GM21786 (cell line): Measurements from ENCODE around the gene TMEM114.
A peak's percentile ranks its signal among the peaks of the same experiment; 100 is the strongest.

Experiments used
- ATAC-seq: cut with Tn5 transposase; IDR thresholded peaks from one replicate; pipeline ENCODE4 v1.9.1; 2021; ENCODE audit not compliant: unreplicated experiment

TMEM114 gene

DNA sequence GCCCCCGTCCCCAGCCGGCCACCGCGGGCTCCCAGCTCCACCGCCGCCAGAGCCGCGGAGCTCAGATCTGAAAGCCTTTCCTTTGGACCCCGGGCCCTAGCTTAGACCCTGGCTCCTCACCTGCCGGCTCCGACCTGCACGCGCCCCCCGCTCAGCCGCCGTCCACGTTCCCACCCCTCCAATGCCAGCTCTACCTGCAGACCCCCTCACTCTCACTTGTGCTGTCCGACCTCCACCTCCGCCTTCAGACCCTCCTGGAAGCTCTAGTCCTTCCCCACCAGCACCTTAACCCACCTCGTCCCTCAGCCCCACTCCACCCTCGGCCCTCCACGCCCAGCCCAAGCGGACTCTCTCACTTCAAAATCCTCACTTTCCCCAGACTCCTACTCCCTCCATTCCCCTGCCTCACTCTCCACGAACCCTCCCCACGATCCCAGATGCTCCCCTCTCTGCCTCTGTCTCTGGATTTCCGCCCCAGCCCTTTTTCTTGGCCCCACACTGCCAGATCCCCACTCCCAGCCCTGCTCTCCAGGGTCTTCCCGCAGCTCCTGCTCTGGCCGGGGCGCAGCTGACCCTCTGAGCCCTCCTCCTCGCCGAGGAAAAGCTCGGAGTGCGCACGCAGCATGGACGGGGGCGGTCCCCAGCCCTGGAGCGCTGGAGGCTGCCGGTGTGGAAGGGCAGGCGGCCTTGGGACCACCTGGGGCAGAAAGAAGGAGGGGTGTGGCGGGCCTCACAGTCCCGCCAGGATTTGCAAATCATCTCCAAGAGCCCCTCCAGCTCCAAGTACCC lies at the start of gene TMEM114:
Gene TMEM114, minus strand, starts transcription at position 612 of the 789 bp plus-strand sequence. CDS start 673 bp downstream, outside the sequence.
- ATAC-seq = no peak

DNA sequence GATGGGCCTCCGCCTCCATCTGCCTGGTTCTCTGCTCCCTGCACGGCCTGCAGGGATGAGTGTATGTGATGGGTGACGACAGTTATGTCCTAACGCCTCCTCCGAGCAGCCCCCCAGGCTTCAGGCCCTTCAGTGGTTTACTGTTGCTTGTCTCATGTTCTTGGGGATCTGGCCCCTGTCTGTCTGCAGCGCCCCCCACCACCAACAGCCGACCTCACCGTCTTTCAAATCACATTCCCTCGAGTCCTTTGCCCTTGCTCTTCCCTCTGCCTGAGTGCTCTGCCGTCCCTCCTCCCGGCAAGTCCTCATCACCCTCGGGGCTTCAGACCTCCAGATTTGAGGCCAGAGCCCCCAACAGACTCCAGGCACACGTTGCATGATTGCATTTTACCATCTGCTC lies 49.4 kb upstream of the TMEM114 start:
- no peak for ATAC-seq

DNA sequence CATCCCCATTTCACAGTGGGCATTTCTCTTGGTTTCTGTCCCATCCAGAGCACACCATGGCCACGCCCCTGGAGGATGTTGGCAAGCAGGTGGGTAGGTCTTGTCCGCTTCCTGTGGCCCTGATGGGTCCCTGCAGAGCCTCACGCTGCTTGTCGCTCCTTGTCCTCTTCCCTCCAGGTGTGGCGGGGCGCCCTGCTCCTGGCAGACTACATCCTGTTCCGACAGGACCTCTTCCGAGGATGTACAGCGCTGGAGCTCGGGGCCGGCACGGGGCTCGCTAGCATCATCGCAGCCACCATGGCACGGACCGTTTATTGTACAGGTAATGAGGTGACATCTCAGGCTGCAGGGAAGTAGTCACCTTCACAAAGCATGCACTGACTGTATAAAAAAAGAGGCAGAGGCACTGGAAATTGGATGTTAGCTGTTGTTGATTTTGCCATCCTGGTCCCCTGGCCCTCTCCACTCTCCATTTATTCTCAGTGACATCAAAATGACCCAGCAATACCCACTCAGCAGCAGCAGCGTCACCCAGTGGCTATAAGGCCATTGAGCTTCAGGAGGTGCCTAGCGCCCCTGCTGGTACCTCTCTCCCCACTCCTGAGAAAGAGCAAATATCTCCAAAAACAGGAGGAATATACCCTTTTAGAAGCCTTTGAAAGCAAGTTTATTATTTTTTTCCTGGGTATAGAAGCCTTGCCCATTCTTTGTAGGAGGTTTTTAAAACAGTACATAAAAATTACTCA lies 44.9 kb upstream of the TMEM114 start:
- ATAC-seq = no peak

DNA sequence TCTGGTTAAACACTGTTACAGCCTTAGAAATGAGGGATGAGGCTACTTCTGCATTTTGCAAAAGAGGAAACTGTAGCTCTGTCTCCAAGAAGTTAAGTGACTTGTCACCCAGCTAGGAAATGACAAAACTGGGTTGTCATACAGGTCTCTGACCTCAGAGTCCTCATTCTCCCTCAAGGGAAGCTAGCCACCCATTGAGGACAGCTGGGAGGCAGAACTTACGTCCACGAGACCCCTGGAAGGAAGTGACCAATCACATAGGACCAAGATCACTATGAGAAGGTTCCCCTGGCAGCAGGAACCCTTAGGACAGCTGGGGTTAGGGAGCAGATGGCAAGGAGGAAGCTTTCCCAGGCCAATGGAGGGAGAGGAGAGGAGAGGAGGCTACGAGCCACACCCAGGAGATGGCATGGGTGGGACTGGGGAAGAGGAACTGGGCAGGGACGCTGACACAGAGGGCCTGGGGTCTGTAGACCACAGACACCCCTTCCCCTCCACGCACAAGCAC lies 42.4 kb upstream of the TMEM114 start:
- no peak for ATAC-seq

DNA sequence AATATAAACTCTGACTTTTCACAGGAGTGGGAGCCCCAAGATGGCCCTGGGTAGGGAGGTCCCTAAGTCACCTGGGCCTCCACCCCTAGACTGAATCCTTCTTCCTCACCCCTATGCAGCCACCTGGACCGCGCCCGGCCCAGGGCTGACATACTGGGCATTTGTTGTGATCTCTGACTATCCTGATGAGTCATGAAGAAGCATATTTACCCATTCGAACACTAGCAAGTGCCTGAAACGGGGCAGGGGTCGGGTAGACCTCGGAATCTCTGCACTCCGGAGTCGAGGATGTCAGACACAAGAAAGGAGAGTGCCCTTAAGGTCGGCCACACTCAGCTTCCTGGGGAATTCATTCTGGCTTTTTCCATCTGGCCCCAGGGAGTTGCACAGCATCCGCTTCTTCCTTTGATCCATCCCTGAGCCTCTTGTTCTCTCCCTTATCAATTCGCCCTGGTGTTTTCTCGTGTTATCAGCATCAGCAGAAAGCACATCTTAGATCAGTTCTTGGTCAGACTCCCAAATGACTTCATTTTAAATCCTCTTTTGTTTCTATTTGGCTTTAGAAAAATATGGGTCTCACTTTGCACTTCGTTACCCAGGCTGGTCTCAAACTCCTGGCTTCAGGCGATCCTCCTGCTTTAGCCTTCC lies 41.6 kb upstream of the TMEM114 start:
- no peak for ATAC-seq

DNA sequence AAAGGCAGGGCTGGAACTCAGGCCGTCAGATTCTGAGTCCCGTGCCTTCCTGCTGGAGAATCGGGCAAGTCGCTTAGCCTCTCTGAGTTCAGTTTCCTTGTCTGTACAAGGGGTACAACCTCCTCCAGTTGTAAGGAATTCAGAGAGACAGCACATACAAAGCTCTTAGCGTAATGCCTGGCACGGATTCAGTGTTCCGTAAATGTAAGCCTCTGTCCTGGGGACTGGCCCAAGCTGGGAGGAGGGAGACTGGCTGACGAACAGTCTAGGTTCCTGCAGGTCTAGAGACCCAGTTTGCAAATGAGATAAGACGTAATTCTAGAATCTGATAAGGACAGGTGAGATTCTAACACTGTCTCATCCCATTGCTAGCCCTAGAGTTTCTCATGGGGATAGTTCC lies 41.1 kb upstream of the TMEM114 start:
- ATAC-seq = no peak

DNA sequence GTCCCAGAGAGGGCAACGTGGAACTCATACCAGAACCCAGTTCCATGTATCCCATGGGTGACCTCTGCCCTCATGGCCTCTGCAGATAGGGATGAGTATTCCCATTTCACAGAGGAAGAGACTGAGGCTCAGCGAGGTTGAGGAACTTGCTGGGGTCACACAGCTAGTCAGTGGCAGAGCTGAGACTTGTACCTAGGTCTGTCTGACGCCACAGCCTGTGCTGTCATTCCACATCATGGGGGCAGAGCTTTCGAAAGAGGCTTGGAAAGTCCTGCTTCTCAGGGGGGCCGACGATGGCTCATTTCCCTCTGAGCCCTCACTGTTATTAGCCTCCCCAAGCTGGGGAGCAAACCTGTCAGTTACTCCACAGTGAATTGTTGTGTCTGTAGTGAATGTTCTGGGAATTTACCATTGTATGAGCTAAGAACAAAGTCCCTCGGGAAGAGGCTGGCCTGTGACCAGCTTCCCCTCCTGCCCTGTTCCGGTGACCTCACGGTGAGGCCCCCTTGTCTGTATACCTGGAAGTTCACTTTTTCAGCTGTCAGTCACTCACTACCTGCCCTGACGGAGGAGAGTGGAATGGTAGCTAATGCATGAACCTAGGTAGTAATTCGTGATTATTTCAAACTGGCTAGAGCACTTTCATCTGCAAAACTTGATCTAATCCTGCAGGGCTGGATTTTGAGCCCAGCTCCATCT lies 40.1 kb upstream of the TMEM114 start:
- no peak for ATAC-seq

DNA sequence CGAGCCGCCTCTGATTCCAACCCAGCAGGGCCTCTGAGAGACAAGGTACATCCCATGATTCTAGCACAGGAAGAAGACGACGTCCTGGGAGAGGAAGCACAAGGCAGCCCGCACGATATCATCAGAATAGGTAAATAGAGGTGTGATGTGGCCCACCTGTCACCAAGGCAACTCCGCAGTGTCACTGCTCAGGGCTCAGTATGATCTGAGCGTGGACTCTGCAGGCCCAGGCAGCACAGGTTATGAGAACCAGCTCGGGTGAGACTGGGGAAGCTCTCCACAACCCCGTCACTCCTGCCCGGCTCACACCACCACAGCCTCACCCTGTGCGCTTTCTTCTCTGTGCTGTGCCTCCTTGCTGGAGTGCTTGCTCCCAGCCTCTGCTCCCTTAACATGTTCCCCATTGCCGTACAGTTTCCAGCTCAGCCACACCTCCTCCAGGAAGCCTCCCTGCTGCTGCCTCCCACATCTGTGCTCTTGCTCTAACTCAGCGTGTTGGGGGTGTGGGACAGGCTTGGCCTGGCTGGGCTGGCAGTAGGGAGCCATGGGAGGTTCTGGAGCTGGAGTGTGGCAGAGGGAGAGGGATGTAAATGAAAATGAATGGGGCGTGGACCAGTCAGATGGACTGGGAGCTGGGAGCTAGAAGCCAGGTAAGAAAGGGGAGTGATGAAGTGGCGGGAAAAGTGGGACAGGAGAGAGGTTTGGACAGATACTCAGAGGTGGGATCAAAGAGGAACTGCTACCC lies 38.8 kb upstream of the TMEM114 start:
- no peak for ATAC-seq

DNA sequence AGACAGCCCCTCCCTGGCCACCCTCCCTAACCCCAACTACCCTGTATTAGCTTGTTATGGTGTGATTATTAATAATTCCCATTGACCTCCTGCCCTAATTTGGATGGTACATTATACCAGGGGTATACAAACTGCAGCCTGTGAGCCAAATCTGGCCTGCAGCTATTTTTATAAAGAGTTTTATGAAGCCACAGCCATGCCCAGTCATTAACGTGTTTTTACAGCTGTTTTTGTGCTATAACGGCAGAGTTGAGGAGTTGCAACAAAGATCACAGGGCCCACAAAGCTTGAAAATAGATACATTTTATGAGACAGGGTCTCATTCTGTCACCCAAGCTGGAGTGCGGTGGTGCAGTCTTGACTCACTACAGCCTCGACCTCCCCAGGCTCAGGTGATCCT lies 37.1 kb upstream of the TMEM114 start:
- ATAC-seq = no peak

DNA sequence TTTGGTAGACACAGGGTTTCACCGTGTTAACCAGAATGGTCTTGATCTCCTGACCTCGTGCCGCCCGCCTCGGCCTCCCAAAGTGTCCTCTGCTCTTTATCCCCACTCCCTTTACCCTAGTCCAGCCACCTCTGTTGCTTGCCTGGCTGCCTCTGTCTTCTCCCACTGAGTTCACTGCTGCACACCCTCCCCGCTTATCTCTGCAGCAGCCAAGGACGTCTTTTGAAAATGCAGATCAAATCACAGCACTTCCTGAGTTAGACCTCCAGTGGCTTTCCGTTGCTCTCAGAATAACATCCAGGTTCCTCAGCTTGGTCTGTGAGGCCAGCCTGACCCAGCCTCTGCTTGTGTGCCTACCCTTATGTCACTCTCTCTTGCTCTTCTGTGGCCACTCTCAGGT lies 36.6 kb upstream of the TMEM114 start:
- ATAC-seq = no peak

DNA sequence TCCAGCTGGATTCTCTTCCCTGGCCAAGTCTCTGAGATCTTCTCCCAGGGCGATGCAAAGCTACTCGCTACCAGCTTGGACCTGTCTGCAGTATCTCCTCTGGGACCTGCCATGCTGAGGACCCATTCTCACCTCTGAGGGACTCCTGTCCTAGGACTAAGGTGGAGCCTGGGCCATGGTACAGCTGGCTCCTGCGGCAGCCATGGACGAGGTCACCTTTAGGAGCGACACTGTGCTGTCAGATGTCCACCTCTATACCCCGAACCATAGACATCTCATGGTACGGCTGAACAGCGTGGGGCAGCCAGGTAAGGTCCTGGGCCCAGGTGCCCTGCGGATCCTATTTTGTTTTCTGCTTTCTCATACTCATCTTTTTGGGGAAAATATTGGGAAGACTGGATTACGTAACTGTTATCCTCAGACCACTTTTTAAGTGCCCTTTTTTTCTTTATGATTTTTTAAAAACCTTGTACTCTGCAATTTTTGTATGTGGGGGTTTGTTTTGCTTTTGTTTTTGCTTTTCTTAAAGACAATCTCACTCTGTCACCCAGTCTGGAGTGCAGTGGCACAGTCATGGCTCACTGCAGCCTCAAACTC lies 35.3 kb upstream of the TMEM114 start:
- ATAC-seq = no peak

DNA sequence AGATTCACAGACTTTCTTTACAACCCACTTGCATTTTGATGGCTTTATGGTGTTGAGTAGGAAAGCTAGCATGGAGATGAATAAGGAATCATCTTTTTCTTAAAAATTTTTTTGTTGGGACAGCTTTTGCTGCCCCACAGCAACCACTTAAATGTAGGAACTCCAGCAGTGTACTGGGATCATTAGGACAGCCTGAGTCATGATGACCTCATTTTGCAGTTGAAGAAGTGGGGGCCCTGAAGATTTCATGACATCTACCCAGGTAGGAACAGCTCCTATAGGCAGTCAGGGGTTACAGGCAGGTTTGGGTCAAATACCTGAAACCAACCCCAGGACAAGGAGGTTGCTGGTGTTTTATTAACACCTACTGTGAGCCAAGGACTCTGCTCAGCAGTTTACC lies 33.3 kb upstream of the TMEM114 start:
- no peak for ATAC-seq

DNA sequence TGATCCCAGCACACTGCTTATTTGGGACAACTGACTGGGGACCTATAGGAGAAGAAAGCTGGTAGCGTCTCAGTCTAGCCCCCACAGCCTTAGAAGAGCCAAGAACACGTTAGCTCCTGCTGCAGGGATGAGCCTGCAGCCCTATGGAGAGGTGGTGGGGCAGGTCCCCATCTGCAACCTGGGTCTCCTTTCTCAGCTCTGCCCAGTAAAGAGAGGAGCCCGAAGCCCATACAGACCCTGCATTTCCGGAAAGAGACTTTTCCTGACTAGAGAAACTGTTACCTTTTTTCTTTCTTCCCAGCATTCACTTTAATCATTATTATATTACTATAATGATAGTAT lies 32.0 kb upstream of the TMEM114 start:
- no peak for ATAC-seq

DNA sequence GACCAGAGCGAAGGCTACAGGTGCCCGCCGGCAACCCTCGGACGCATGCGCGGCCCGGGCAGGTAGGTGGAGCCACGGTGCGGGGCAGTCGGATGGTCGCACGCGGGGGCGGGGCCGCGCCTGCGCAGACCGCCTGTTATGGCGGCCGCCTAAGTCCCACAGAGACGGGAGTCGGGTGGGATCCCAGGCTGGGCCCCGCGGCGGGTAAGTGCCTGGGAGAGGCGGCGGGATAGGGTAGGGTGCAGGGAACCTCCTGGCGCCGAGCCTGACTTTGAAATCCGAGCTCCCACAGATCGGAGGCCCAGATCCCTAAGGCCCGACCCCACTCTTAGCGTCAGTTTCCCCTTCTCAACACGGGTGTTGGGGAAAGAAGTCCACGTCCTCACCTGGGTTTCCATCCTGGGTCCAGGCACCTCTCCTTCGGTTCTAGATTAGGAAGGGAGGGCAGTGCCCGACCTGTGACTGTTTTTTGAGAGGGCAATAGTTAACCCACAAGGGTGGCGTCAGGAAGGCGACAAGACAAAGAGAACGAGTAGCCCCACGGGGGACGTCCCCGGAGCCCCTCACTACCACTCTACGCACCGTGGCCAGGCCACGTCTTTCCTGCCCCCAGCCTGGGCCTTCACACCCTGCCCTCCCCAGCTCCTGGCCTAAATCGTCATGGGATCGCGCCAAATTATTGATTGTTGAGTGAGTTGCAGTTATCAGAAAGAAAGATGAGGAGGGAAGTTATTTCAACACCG lies 31.4 kb upstream of the TMEM114 start, which contains the start of gene METTL22:
Gene METTL22, plus strand, starts transcription at position 127 of the 743 bp plus-strand sequence. CDS start 3,968 bp downstream, outside the sequence.
- ATAC-seq = peak; percentile 91

DNA sequence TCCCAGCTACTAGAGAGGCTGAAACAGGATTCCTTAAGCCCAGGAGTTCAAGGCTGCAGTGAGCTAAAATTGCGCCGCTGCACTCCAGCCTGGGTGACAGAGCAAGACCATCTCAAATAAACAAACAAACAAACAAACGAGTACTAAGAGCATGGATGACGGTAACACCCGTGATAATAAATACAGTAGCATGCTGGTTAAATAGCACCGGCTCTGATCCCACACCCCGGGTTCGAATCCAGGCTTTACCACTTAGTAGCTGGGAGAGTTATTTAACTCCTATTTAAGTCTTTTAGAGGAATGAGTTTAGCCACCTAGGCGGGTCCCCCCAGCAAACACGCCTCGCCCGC lies 30.9 kb upstream of the TMEM114 start:
- ATAC-seq = no peak

DNA sequence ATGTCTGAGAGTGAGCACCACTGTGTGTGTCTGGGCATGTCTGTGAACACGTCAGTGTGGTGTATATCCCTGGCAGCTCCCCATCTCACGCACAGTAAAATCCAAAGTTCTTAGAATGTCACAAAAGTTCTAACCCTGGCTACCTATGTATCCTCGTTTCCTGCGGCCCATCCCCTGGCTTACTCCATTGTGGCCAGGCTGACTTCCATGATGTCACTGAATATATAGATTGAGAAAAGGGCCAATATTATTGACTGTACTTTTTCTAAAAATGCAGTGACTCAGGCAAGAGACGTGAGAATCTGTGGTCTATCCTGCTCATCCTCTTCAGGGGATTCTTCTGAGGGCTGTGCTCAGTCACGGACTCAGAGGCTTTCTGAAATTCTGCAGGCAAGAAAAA lies 30.2 kb upstream of the TMEM114 start:
- ATAC-seq = no peak

DNA sequence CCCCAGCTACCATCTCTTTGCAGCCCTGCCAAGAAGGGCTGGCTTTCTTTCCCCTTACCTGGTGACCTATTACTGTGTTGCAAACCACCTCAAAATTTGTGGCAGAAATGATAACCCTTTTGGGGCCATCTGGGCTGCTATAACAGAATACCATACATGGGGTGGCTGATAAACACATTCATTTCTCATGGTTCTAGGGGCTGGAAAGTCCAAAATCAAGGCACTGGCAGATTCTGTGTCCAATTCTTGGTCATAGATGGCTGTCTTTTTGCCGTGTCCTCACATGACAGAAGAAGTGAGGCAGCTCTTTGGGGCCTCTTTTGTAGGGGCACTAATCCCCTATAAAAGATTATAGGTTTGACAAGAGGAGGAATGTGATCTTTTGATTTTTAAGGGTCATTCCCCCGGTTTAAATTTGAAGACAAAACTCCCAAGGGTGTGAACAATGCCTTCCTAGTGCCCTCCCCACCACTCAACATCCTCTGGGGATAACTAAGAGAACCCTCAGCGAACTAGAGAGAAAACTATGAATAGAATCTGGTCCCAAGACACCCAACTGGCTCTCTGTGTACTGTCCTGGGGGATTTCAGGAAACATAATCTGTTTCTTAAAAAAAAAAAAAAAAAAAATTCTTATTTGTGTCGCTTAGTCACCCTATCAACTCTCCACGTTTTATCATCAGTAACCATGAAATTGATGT lies 29.5 kb upstream of the TMEM114 start:
- no peak for ATAC-seq

DNA sequence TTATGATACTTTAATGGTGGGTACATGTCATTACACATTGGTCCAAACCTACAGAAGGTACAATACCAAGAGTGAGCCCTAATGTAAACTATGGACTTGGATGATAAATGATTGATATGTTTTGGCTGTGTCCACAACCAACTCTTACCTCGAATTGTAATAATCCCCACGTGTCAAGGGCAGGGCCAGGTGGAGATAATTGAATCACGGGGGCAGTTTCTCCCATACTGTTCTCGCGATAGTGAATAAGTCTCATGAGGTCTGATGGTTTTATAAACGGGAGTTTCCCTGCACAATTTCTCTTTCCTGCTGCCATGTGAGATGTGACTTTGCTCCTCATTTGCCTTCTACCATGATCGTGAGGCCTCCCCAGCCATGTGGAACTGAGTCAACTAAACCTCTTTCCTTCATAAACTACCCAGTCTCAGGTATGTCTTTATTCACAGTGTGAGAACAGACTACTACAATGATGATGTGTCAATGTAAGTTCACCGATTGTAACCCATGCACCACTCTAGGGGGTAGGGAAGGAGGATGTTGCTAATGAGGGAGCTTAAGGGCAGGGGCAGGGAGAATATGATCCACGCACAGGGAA lies 24.2 kb upstream of the TMEM114 start:
- no peak for ATAC-seq
